ENCODE measurements around the gene RAB9B. TPM values are rescaled to one million over a fixed set of nuclear protein-coding genes. Genes with fewer than 3 reads are reported as not detected.

Gene RAB9B
- polyA plus RNA-seq, 1 donor from 2014 or later = 0.39 TPM

- H3K27me3 Mint-ChIP-seq = no peaks in the 10 kb centered on the region
- H3K36me3 Mint-ChIP-seq = no peaks in the 10 kb centered on the region
- H3K4me1 Mint-ChIP-seq = peaks cover 6 to 12% (median 11%) of the 10 kb centered on the region in 3 donors
- no peaks in the 10 kb centered on the region for H3K9me3 Mint-ChIP-seq
- no peak overlapping the region for H3K4me3 Mint-ChIP-seq
- no peak overlapping the region for H3K27ac Mint-ChIP-seq
Measured at GRCh38 chrX:103791826-103792485, 40.1 kb downstream of the RAB9B start.

- H3K9me3 Mint-ChIP-seq = no peaks in the 10 kb centered on the region
- H3K27me3 Mint-ChIP-seq = no peaks in the 10 kb centered on the region
- no peaks in the 10 kb centered on the region for H3K36me3 Mint-ChIP-seq
- H3K4me1 Mint-ChIP-seq = peaks cover 6 to 12% (median 11%) of the 10 kb centered on the region in 3 donors
- no peak overlapping the region for H3K27ac Mint-ChIP-seq
- H3K4me3 Mint-ChIP-seq = no peak overlapping the region
Measured at GRCh38 chrX:103791228-103791627, 40.8 kb downstream of the RAB9B start.

- Mint-ChIP-seq H3K27me3 (no peaks in the 10 kb centered on the region), H3K36me3 (no peaks in the 10 kb centered on the region), H3K4me1 (peaks cover 6 to 12% (median 11%) of the 10 kb centered on the region in 3 donors), H3K9me3 (no peaks in the 10 kb centered on the region), H3K27ac (peak overlapping the region in 1 of 3 donors; percentile 32), H3K4me3 (peak overlapping the region in 1 of 4 donors; percentile 3)
Measured at GRCh38 chrX:103789004-103789403, 43.1 kb downstream of the RAB9B start.

GRCh38 chrX:103783971-103784370, 48.1 kb downstream of the RAB9B start:
- Mint-ChIP-seq H3K4me1 (peaks cover 3 to 7% (median 6%) of the 10 kb centered on the region in 3 donors), H3K27me3 (no peaks in the 10 kb centered on the region)

GRCh38 chrX:103783196-103783595, 48.9 kb downstream of the RAB9B start:
- H3K27ac Mint-ChIP-seq = no peak overlapping the region
- H3K27me3 Mint-ChIP-seq = peaks cover under 1% of the 10 kb centered on the region
- no peaks in the 10 kb centered on the region for H3K36me3 Mint-ChIP-seq
- no peak overlapping the region for H3K4me3 Mint-ChIP-seq
- no peaks in the 10 kb centered on the region for H3K9me3 Mint-ChIP-seq
- peaks cover 0 to 3% (median 3%) of the 10 kb centered on the region in 3 donors for H3K4me1 Mint-ChIP-seq

More at GRCh38 chrX:103783971-103784370, 48.1 kb downstream of the RAB9B start:
- no peaks in the 10 kb centered on the region for H3K9me3 Mint-ChIP-seq
- no peak overlapping the region for H3K4me3 Mint-ChIP-seq
- H3K36me3 Mint-ChIP-seq = no peaks in the 10 kb centered on the region
- no peak overlapping the region for H3K27ac Mint-ChIP-seq

- no peaks in the 10 kb centered on the region for H3K9me3 Mint-ChIP-seq
- H3K36me3 Mint-ChIP-seq = no peaks in the 10 kb centered on the region
- no peak overlapping the region for H3K27ac Mint-ChIP-seq
- H3K4me3 Mint-ChIP-seq = no peak overlapping the region
- H3K27me3 Mint-ChIP-seq = peaks cover 5% of the 10 kb centered on the region
- H3K4me1 Mint-ChIP-seq = no peaks in the 10 kb centered on the region
Measured at GRCh38 chrX:103782640-103783039, 49.4 kb downstream of the RAB9B start.

GRCh38 chrX:103781706-103782105, 50.4 kb downstream of the RAB9B start:
- Mint-ChIP-seq H3K27ac (no peak overlapping the region), H3K4me1 (no peaks in the 10 kb centered on the region), H3K27me3 (peaks cover 5% of the 10 kb centered on the region), H3K4me3 (no peak overlapping the region), H3K9me3 (no peaks in the 10 kb centered on the region), H3K36me3 (no peaks in the 10 kb centered on the region)

GRCh38 chrX:103781062-103781402, 51.0 kb downstream of the RAB9B start:
- no peaks in the 10 kb centered on the region for H3K36me3 Mint-ChIP-seq
- H3K27me3 Mint-ChIP-seq = peaks cover 5% of the 10 kb centered on the region
- no peaks in the 10 kb centered on the region for H3K4me1 Mint-ChIP-seq
- no peak overlapping the region for H3K27ac Mint-ChIP-seq
- no peaks in the 10 kb centered on the region for H3K9me3 Mint-ChIP-seq
- H3K4me3 Mint-ChIP-seq = no peak overlapping the region

- Mint-ChIP-seq H3K36me3 (no peaks in the 10 kb centered on the region), H3K27me3 (peaks cover 5% of the 10 kb centered on the region), H3K4me3 (no peak overlapping the region), H3K27ac (no peak overlapping the region), H3K4me1 (no peaks in the 10 kb centered on the region), H3K9me3 (no peaks in the 10 kb centered on the region)
Measured at GRCh38 chrX:103780336-103781061, 51.6 kb downstream of the RAB9B start.

- no peak overlapping the region for H3K27ac Mint-ChIP-seq
- H3K27me3 Mint-ChIP-seq = peaks cover 7% of the 10 kb centered on the region
- no peaks in the 10 kb centered on the region for H3K9me3 Mint-ChIP-seq
- no peaks in the 10 kb centered on the region for H3K4me1 Mint-ChIP-seq
- no peaks in the 10 kb centered on the region for H3K36me3 Mint-ChIP-seq
- no peak overlapping the region for H3K4me3 Mint-ChIP-seq
Measured at GRCh38 chrX:103779141-103779789, 52.8 kb downstream of the RAB9B start.

- H3K27ac Mint-ChIP-seq = peak within 1 kb of the TSS in 1 of 3 donors; percentile 44
- H3K4me3 Mint-ChIP-seq = no peak within 1 kb of the TSS
- H3K36me3 Mint-ChIP-seq = no peaks in the 10 kb centered on the region
- H3K27me3 Mint-ChIP-seq = peaks cover 7% of the 10 kb centered on the region
- no peaks in the 10 kb centered on the region for H3K4me1 Mint-ChIP-seq
- no peaks in the 10 kb centered on the region for H3K9me3 Mint-ChIP-seq
Measured at GRCh38 chrX:103776546-103776945, 55.5 kb downstream of the RAB9B start, which contains the start of gene PLP1. Gene PLP1 (plus strand): TSS chrX:103776840. CDS start chrX:103776996, 156 bp downstream.

GRCh38 chrX:103774070-103774642, 57.9 kb downstream of the RAB9B start:
- no peaks in the 10 kb centered on the region for H3K9me3 Mint-ChIP-seq
- H3K27ac Mint-ChIP-seq = no peak overlapping the region
- no peaks in the 10 kb centered on the region for H3K36me3 Mint-ChIP-seq
- H3K4me3 Mint-ChIP-seq = no peak overlapping the region
- H3K4me1 Mint-ChIP-seq = no peaks in the 10 kb centered on the region
- peaks cover 7% of the 10 kb centered on the region for H3K27me3 Mint-ChIP-seq

GRCh38 chrX:103773445-103773844, 58.6 kb downstream of the RAB9B start:
- H3K27ac Mint-ChIP-seq = no peak overlapping the region
- H3K4me1 Mint-ChIP-seq = no peaks in the 10 kb centered on the region
- H3K4me3 Mint-ChIP-seq = no peak overlapping the region

More at GRCh38 chrX:103773445-103773844, 58.6 kb downstream of the RAB9B start:
- H3K27me3 Mint-ChIP-seq = peaks cover 7% of the 10 kb centered on the region
- H3K9me3 Mint-ChIP-seq = no peaks in the 10 kb centered on the region
- no peaks in the 10 kb centered on the region for H3K36me3 Mint-ChIP-seq
